ENCODE data around the gene GOLT1A.

DNA sequence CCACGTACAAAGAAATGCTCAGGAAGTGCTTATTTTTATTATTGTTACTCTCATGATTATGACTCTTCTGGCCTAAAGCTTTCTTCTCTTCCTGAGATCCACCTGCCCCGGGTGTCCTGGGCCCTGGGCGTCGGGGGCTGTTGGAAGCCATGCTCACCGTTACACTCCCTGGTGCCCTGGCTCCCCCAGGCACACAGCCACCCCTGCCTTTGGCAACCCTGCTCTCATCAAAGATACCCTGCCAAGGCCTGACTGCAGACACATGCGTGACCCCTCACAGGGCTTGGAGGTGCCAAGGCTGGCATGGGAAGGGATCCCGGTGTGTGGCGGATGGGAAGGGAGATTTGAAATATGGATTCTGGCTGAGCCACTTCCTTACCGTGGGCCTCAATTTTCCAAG, 14.2 kb downstream of the GOLT1A start:
- TF ChIP-seq, protein P1, sequence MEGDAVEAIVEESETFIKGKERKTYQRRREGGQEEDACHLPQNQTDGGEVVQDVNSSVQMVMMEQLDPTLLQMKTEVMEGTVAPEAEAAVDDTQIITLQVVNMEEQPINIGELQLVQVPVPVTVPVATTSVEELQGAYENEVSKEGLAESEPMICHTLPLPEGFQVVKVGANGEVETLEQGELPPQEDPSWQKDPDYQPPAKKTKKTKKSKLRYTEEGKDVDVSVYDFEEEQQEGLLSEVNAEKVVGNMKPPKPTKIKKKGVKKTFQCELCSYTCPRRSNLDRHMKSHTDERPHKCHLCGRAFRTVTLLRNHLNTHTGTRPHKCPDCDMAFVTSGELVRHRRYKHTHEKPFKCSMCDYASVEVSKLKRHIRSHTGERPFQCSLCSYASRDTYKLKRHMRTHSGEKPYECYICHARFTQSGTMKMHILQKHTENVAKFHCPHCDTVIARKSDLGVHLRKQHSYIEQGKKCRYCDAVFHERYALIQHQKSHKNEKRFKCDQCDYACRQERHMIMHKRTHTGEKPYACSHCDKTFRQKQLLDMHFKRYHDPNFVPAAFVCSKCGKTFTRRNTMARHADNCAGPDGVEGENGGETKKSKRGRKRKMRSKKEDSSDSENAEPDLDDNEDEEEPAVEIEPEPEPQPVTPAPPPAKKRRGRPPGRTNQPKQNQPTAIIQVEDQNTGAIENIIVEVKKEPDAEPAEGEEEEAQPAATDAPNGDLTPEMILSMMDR (IDR thresholded peaks at IDR 0.05; ENCODE audit: borderline replicate concordance, extremely low read depth, low read length, poor library complexity, severe bottlenecking) = no peak
- no peak for TF ChIP-seq EZH2 (IDR thresholded peaks at IDR 0.05; ENCODE audit: borderline replicate concordance, low read depth, low read length, severe bottlenecking)
